Cardiac muscle cell (in vitro differentiated cells and primary cell): ENCODE results near the gene PRDX2. TPM values are rescaled to one million over a fixed set of nuclear protein-coding genes. Genes with fewer than 3 reads are reported as not detected.

Experiments
- DNase-seq, 2 donors: peaks; one replicate each; pipeline versions ENCODE4 v3.0.0 to v3.0.0-alpha.2; 2010 to 2017; ENCODE audit warnings: low read depth in 1 of 2, low spot score in 1 of 2
- H3K27ac ChIP-seq: fragments of 200-600 bp; sonication (generic); 2 replicates; pipeline ENCODE4 v1.5.1; 2016
- H3K27me3 ChIP-seq: fragments of 200-600 bp; sonication (generic); 2 replicates; pipeline ENCODE4 v1.6.0; 2016; ENCODE audit warnings: control low read depth
- H3K36me3 ChIP-seq: fragments of 200-600 bp; sonication (generic); 2 replicates; pipeline ENCODE4 v1.5.1; 2016; ENCODE audit warnings: control low read depth
- H3K4me1 ChIP-seq: fragments of 200-600 bp; sonication (generic); 2 replicates; pipeline ENCODE4 v1.8.1; 2017; ENCODE audit warnings: low read depth, mild to moderate bottlenecking, mixed run types
- H3K4me3 ChIP-seq: fragments of 200-600 bp; sonication (generic); 2 replicates; pipeline ENCODE4 v1.5.1; 2016; ENCODE audit warnings: mild to moderate bottlenecking
- H3K9me3 ChIP-seq: fragments of 200-600 bp; sonication (generic); 2 replicates; pipeline ENCODE4 v1.5.1; 2017; ENCODE audit warnings: low read depth, mild to moderate bottlenecking, control low read depth
- CTCF ChIP-seq: IDR thresholded peaks from 2 replicates; pipeline ENCODE4 v1.5.1; 2012; ENCODE audit warnings: low read depth, mild to moderate bottlenecking, low read length
- polyA plus RNA-seq: library from polyadenylated mRNA; unstranded; fragments of >200 nt; fragmentation: Nextera tagmentation; extraction: Ambion mirVana; gene quantifications from 2 replicates; pipeline ENCODE4 v1.2.1, GENCODE V29; 2016
- total RNA-seq: library from RNA; depleted of rRNA; stranded (reverse); fragments of >200 nt; gene quantifications from 2 replicates; pipeline ENCODE4 v1.2.3, GENCODE V29; 2016

The PRDX2 gene
- total and polyA plus RNA-seq, 2 experiments from 2014 or later = 1,316 to 1,719 TPM

GRCh38 chr19:12842511-12842910 is 40.9 kb upstream of the PRDX2 start:
- H3K27me3 ChIP-seq = peaks cover 11% of the 10 kb centered on the region
- H3K9me3 ChIP-seq = no peaks in the 10 kb centered on the region
- DNase-seq = no peak
- H3K27ac ChIP-seq = no peak overlapping the region
- H3K36me3 ChIP-seq = no peaks in the 10 kb centered on the region
- no peak overlapping the region for H3K4me3 ChIP-seq
- H3K4me1 ChIP-seq = no peaks in the 10 kb centered on the region
- TF ChIP-seq CTCF = no peak

- peak overlapping the region; percentile 23 for H3K4me3 ChIP-seq
- no peak overlapping the region for H3K27ac ChIP-seq
- no peaks in the 10 kb centered on the region for H3K4me1 ChIP-seq
- peak; percentile 52 to 92 for DNase-seq
- H3K27me3 ChIP-seq = peaks cover 15% of the 10 kb centered on the region
- H3K36me3 ChIP-seq = no peaks in the 10 kb centered on the region
- H3K9me3 ChIP-seq = no peaks in the 10 kb centered on the region
- no peak for TF ChIP-seq CTCF
Observed at GRCh38 chr19:12841094-12841493, 39.5 kb upstream of the PRDX2 start.

GRCh38 chr19:12840091-12841079 is 38.8 kb upstream of the PRDX2 start:
- Histone ChIP-seq H3K4me1 (no peaks in the 10 kb centered on the region), H3K27ac (no peak overlapping the region), H3K9me3 (no peaks in the 10 kb centered on the region), H3K27me3 (peaks cover 23% of the 10 kb centered on the region), H3K4me3 (peak overlapping the region; percentile 23), H3K36me3 (no peaks in the 10 kb centered on the region)
- peak; percentile 71 to 92 for DNase-seq
- no peak for TF ChIP-seq CTCF

GRCh38 chr19:12838886-12839756 is 37.5 kb upstream of the PRDX2 start:
- no peak overlapping the region for H3K27ac ChIP-seq
- no peak for TF ChIP-seq CTCF
- DNase-seq = no peak
- H3K4me1 ChIP-seq = no peaks in the 10 kb centered on the region
- H3K4me3 ChIP-seq = peak overlapping the region; percentile 75
- no peaks in the 10 kb centered on the region for H3K9me3 ChIP-seq
- H3K36me3 ChIP-seq = no peaks in the 10 kb centered on the region
- H3K27me3 ChIP-seq = peaks cover 35% of the 10 kb centered on the region

- no peak for TF ChIP-seq CTCF
- Histone ChIP-seq H3K27ac (no peak within 1 kb of the TSS), H3K27me3 (peaks cover 42% of the 10 kb centered on the region), H3K36me3 (no peaks in the 10 kb centered on the region), H3K4me3 (peak within 1 kb of the TSS; percentile 75), H3K9me3 (no peaks in the 10 kb centered on the region), H3K4me1 (no peaks in the 10 kb centered on the region)
- peak; percentile 27 to 86 for DNase-seq
Observed at GRCh38 chr19:12838182-12838885, 36.7 kb upstream of the PRDX2 start, which contains the start of gene MAST1. MAST1 (plus strand) TSS chr19:12838515; CDS start chr19:12838573, 58 bp downstream.
